GM18861 (cell line): ENCODE measurements around the gene BTNL9.
"Not testable (repeated sequence)": the region's sequence is repeated elsewhere in the genome, so short reads cannot be mapped to it uniquely, and the experiment has no call there.

ENCODE experiments used
- ATAC-seq: cut with Tn5 transposase; IDR thresholded peaks from one replicate; pipeline ENCODE4 v1.9.1; 2021; ENCODE audit not compliant: unreplicated experiment

The BTNL9 gene

DNA sequence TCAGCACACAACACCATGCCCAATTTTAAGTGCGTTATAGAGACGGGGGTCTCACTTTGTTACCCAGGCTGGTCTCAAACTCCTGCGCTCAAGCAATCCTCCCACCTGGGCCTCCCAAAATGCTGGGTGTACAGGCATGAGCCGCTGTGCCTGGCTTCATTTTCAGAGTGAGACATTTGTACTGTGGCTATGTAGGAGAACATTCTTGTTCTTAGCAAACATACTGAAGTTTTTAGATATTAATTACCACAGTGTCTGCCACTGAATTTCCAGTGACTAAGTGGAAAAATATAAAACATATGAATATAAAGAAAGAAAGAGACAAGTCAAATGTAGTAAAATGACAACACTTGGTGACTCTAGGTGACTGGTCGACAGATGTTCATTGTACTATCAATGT is 20.9 kb downstream of the BTNL9 start:
- no peak for ATAC-seq

DNA sequence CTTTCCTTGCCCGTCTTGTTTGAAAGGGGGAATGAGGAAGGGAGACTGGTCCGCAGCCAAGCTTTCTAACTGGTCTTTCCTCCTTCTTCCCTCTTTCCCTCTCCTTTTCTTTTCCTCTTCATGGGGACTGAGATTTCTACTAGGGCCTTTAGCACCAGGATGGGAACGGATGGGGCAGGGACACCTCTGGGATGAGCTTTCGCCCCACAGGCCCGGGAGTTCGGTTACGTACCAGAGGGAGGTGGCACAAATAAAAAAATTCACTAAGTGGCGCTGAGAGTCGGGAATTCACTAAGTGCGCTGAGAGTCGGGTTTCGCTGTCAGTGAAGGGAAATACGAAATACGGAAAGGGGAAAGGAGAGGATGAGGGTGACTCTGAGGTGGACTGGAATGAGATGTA is 21.6 kb downstream of the BTNL9 start:
- ATAC-seq: no peak

DNA sequence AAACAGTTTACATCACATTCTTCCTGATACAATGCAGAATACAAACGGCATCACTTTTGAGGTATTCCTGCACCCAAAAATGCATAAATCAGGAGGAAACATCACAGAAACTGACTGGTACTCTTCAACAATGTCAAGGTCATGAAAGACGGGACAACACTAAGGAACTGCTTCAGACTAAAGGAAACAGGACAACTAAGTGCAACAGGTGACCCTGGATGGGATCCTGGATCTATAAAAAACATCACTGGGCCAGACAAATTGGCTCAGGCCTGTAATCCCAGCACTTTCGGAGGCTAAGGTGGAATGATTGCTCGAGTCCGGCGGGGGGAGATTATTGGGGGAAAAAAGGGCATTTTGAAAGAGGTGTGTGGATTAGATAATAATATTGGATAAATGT is 22.6 kb downstream of the BTNL9 start:
- no peak for ATAC-seq

DNA sequence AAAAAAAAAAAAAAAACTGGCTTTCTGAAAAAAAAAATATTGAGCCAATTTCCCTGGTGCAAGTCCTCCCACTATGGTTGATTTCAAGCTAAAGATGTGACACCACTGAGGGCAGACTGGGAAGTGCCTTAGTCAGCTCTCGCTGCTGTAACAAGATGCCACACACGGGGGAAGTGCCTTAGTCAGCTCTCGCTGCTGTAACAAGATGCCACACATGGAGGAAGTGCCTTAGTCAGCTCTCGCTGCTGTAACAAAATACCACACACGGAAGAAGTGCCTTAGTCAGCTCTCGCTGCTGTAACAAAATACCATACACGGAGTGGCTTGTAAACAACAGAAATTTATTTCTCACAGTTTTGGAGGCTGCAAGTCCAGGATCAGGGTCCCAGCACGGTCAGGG is 23.4 kb downstream of the BTNL9 start:
- ATAC-seq: no peak

DNA sequence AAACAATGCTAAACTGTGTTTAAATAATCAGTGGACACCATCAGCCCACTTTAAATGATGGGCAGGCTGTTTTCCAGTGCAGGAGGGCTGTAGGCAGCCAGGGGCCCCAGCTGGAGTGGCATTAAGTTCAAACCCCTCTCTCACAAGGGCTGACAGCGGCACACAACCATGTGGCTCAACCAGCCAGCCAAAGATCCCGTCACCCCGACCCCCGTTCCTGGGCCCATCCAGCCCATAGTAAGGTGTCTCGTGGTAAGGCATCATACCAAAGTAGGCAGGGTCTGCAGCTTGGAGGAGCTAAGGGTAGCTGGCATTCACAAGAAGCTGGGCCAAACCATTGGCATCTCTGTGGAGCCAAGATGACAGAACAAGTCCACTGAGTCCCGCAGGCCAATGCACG is 24.9 kb downstream of the BTNL9 start:
- ATAC-seq: no peak

DNA sequence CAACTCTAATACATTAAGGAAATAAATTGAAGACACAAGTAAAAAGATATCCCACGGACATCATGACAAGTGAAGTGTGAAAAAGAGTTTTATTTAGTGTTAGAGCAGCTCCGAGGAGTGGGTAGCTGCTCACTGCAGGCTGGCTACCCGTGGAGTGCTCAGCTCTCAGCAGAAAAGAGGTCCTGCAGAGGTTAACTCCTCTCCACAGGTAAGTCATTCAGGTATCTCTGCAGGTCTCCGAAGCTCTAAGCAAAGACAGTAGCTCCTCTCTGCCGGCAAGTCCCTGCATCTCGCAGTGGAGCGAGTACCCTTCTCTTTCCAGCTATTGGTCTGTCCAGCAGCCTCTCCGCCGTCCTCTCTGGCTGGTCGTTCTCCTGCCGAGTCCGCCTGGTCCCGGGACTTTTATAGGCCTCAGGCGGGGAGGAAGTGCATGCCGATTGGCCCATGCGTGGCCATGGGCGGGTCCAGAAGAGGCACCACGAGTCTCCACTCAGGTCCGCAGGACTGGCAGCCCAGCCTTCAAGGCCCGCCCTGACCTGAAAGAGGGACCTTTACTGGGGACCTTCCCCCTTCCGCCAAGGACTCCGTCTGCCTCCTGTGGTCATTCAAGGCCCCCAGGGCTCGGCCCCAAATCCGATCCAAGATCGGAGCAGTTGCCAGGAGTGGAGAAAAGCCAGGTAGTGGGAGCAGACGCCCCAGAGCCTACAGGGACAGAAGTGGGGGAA is 29.9 kb downstream of the BTNL9 start:
- ATAC-seq: no peak

DNA sequence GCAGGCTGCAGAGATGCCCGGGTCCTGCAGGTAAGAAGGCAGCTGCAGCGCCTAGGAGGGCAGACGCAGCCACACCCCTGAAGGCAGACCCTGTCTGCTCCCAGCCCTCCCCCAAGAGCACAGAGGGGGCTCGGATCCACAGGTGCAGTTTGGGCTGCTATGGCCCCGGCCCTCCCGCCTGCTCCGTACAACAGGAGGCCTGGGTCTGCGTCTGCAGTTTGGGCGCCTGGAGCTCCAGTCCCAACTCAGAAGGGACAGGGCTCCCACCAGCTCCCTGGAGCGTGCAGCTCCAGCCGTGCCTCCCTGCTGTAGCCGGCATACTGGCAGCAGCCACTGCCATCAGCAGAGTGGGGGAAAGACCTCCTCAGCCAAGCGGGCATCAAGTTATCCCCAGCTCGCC is 30.5 kb downstream of the BTNL9 start:
- no peak for ATAC-seq

DNA sequence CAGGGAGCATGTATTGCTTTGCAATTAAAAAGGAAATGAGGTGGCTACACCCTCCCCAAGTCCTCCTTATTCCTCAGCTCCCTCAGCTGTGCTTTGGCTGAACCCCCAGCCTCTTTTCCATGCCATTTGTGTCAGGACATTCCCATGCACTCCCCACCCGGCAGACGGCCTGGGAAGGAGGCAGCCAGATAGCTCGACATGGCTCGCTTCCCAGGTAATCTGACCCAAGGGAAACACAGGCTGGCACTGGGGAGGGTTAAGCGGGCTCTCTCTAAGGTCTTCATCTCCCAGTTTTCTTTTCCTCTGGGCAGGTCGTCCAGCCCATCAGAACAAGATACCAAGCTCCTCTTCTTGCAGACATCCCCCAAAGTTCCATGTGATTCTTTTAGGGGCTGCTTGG is 31.2 kb downstream of the BTNL9 start:
- no peak for ATAC-seq

DNA sequence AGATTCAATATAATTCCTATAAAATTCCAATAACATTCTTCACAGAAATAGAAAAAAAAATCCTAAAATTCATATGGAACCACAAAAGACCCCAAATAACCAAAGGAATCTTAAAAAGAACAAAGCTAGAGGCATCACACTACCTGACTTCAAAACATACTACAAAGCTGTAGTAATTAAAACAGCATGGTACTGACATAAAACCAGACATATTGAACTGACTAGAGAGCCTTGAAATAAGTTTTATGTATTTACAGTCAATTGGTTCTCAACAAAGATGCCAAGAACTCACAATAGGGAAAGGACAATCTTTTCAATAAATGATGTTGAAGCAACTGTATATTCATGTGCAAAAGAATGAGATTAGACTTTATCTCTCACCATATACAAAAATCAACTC is 36.9 kb downstream of the BTNL9 start:
- no peak for ATAC-seq

DNA sequence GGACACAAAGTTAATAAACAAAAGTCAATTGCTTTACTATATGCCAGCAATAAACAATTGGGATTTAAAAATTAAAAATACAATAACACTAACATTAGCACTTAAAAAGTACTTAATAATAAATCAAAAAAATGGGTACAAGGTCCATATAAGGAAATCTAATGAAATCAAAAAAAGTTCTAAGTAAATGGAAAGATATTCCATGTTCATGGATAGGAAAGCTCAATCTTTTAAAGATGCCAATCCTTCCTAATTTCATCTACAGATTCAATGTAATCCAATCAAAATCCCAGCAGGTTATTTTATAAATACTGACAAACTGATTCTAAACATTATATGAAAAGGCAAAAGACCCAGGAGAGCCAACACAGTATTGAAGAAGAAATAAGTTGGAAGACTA is 41.9 kb downstream of the BTNL9 start:
- ATAC-seq: no peak

DNA sequence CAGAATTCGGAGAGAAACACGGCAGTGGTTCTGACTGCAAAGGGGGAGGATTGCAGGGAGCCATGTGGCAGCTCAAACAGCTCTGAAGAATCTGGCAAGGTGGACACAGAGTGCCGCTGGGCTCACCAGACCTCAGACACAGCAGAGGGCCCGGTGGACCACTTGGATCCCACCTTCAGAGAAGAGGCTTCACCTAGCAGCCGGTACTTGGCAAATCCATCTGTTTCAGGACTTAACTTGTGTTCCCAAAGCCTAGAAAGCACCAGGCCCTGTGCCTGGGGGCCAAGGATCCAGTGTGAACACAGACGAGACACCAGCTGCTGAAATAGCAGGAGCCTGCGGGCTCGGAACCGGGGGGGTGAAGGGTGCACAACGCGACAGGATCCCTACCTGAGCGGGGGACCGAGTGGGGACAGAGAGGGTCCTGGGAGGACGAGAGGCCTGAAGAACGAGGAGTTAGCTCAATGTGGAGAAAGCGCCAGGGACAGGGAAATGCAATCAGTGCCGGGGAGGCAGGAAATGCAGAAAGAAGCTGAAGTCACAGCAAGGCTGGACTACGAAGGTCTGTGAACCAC is 44.6 kb downstream of the BTNL9 start:
- no peak for ATAC-seq

DNA sequence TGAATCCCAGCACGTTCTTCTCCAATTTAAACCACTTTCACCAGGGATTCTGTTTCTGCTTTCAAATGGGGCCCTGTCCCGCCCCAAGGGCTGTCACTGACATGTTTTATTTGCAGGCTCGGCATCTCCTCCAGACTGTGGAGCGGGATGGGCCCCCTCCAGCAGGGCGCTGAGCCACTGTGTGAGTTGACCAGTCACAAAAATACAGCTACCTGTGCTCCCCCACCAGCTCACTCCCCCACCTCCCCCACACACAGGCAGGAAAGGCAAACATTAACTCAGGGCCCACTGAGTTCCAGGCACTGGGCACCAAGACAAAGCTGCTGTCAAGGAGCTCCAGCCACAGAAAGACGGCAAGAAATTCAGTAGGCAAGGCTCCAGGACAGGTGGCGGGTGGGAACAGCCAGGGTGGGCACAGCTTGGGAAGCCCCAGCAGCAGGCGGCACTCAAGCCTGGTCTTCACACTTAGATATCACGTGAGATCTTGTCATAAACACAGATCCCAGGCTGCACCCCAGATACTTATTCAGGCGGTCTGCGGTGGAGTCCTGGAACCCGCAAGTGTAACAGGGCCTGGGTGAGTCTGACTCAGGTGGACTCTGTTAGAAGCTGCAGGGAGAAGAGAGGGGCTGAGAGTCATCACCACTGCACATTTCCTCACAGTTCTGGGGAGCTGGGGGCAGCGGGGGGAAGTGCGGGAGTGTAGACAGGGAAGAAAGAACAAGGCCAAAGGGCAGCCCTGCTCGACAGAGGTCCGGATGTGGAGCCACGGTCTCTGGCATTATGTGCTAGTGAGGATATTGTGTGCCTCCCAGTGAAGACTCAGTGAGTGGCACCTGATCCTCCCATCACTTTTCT is 46.2 kb downstream of the BTNL9 start:
- no peak for ATAC-seq

DNA sequence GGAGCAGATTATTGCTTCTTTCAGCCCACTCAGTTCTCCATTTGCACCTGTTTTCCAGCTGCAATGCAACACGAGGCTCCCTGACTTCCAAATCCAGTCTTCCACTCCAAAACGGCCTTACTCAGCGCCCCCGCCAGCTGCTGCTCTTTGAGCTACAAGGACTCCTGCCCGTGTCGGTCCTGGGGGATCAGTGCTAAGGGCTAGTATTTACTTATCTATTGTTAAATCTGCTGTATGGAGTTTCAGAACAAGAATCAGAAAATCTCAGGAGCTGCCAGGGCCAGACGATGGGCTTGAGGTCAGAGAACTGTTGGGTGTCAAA is 46.8 kb downstream of the BTNL9 start:
- ATAC-seq: no peak

DNA sequence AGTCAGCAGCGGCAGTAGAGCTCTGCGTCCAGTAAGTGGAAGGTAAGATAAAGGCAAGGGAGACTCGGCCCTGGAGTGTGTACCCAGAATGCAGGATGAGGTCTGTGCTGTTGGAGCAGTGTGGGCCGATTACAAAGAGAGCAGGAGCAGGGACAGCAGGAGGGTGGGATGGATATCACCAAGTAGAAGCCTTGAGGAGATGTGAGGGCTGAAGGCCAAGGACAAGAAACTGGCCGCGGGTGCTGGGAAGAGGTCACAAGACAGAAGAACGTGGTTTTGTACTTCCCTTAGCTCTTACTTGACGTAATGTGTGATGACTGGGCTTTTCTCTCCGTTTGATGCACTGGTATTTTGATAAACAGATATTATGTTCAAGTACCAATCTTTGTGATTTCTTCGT is 47.2 kb downstream of the BTNL9 start:
- ATAC-seq: no peak

DNA sequence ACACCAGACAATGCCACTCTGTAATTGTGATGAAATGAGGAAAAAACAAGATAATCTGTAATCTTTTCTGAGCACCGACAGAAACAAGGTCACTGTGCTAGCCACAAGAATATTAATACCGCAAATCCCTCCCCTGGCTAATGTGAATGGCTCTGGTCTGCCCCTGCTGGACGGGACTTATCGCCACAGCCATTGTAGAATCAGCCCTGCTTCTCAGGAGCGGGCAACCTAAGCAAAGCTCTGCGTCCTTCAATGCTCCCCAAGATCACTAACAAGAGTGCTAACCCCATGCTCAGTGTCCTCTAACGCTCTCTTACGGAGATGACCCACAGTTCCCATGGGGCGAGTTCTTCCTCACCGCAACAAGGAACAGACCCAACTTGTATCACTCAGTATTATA is 48.2 kb downstream of the BTNL9 start:
- no peak for ATAC-seq

DNA sequence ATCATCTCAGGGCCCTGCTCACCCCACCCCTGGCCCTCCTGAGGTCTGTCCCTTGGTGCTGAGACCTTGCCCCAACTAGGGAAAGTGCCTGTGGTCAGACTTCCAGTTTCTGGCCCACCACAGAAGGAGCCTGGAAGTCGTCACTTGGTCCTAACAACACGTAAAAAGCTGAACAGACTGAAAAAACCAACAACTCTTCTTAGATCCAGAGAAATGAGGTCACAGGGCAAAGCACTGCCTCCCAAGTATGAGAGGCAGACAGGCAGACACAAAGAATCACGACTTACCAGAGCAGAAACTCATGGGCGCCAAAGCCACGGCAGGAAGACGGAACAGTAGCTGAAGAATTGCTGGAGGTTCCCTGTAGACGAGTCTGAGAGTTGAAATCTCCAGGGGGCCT is 52.4 kb downstream of the BTNL9 start:
- no peak for ATAC-seq

DNA sequence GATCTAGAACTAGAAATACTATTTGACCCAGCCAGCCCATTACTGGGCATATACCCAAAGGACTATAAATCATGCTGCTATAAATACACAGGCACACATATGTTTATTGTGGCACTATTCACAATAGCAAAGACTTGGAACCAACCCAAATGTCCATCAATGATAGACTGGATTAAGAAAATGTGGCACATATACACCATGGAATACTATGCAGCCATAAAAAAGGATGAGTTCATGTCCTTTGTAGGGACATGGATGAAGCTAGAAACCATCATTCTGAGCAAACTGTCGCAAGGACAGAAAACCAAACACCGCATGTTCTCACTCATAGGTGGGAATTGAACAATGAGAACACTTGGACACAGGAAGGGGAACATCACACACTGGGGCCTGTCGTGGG is 55.1 kb downstream of the BTNL9 start:
- not testable (repeated sequence) for ATAC-seq

DNA sequence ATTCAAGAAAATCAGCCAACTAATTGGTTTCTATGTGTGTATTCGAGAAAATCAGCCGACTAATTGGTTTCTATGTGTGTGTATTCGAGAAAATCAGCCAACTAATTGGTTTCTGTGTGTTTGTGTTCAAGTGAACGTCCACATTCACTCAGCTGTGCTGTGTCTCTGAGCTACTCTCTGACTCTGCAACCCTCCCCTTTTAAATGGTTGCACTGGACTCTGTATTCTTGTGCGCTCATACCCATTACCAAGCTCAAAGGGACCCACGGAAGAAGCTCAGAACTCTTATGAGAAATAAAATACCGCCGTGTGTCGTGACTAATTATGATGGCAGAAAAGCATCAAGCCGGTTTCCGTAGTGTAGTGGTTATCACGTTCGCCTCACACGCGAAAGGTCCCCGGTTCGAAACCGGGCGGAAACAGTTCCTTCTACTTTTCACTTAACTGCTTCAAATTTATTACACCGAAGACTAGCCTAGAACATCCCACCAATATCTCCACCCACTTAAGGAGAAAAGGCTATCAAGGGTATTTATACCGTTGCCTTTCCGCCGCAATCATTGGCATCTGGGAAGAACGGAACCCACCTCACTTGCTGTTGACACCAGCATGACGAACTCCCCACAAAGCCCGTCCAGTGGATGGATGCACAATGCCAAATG is 56.8 kb downstream of the BTNL9 start:
- not testable (repeated sequence) for ATAC-seq

DNA sequence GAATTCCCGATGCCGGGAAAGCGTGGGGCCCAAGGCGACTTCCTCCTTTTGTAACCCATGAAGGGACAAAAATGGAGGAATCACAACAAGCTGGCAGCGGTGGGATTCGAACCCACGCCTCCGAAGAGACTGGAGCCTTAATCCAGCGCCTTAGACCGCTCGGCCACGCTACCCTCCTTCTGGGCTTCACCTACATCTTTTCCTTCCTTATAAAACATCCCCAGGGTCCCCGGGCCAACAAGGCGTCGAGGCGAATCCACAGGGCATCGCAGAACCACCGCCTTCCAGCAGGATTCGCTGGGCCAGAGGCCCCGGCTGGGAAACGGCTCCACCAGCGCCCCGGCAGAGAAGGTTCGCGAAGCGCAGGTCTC is 57.3 kb downstream of the BTNL9 start:
- ATAC-seq: not testable (repeated sequence)

DNA sequence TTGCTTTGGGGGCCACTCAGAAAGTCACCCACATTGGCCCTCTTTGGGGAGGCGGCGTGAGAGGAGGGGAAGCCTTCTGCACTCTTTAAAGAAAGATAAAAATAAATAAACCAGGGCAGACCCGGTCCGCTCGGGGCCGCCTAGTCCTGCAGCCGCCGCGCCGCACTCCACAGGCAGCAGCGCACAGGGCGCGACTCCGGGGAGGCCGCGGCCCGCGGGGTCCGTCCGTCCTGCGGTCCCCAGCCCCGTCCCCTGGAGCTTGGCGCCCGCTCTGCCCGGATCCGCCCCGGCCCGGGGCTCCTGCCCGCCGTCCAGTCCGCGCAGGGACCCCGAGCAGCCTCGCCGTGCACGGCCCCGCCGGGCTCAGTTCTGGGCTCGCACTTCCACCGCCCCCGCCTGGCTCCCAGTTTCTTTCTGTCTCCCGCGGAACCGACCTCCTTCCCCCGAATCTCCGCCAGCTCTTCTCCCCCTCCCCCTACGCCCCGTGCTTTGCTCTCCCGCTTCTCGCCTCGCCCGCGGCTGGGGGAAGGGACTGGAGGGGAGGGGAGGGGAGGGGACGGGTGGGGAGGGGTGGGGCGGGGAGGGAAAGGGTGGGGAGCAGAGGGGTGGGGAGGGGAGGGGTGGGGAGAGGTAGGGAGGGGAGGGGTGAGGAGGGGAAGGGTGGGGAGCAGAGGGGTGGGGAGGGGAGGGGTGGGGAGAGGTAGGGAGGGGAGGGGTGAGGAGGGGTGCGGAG is 57.9 kb downstream of the BTNL9 start:
- ATAC-seq: not testable (repeated sequence)
